NCI-H1436 treated with DMSO at 0.1 percent for 48 hours (cell line): ENCODE results near the gene KIAA1614.

ENCODE experiments used
- DNase-seq: peaks from one replicate; lab custom pipeline; 2025; lab: John Stamatoyannopoulos, UW

The KIAA1614 gene, protein sequence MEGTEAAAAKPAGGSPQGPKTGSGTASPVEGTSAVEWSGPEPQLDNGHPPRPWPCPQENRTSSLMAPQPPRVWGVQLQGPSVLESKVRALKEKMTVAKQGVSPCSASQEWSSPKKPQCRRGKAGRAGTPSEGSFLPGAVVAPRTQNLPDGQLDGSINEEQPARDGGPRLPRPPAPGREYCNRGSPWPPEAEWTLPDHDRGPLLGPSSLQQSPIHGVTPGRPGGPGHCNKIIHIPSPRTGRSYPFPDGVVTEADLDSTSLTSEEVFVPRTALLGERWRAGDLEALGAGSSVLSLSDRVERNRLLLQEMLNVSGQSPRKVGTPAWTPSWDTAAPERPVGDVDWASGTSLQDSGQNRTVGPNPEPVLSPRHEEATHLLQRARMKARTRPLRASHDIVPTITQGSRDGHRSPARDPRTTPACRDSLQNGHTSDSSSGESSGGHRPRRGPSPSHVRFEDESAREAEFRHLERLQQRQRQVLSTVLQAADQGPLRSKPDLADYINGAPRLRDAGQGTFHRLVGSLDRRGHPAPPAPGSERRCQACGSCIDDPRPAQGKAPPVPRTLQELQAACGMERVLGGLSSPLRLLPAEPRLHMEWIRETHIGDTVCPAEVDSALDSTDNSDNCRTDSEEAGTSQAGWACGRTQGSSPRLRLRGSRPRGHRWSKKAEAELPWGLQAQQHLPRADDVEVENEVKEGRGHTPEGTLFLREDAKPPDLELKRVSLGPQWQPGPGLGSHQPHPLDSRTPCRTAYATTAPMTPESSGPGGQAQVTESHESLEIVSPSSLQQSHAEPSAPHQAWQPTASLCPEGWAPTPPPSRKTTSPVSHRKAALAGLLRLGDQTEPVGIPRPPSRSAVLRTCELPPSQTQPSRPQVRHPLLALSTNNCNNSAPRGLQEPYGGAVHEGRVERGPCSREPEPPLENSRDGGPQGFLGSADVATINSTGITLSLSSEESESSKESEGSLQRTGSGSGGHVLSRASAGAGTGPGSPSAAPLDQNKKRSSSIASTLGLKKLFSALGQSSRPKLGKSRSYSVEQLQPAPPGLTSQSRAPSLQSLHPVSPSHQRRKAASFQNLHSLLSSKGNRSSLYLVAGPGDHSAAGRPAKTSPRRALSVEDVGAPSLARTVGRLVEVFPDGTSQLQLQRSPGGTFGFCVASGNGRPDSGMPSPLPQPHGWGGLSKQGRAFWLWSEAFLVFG

DNA sequence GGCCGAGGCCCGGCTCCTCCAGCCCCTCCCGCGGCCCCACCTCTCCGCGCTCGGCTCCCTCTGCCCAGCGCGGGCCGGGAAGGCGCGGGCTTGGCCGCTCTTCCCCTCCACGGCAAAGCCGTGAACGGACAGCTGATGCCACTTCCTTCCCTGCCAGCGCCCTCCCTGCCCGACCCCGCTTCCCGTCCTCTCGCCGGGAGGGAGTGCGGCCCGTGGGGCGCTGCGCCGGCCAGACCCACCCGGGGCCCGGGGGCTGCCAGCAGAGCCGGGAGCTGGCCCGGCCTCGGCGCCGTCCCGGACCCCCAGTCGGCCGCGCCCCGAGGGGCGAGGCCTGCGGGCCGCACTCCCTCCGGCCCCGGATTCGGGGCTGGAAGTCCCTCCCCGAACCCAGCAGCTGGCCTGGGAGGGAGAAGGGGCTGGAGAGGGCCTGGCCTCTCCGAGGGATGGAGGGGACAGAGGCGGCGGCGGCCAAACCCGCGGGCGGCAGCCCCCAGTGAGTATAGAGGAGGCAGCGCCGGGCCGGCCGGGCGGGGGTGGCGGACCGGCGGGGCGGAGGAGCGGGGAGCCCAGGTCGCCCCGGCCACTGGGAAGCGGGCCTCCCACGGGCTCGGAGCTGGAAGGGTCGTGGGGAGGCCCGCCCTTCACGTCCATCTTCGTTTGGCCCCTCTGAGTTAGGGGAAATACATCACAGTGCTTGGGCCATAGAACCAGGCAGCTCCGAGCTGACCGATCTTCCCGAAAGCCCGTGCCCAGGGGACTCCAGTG lies at the start of gene KIAA1614:
Gene KIAA1614 (plus strand): TSS at position 97 of the 765 bp plus-strand sequence. CDS start 347 bp downstream, at position 444.
- DNase-seq: no peak

DNA sequence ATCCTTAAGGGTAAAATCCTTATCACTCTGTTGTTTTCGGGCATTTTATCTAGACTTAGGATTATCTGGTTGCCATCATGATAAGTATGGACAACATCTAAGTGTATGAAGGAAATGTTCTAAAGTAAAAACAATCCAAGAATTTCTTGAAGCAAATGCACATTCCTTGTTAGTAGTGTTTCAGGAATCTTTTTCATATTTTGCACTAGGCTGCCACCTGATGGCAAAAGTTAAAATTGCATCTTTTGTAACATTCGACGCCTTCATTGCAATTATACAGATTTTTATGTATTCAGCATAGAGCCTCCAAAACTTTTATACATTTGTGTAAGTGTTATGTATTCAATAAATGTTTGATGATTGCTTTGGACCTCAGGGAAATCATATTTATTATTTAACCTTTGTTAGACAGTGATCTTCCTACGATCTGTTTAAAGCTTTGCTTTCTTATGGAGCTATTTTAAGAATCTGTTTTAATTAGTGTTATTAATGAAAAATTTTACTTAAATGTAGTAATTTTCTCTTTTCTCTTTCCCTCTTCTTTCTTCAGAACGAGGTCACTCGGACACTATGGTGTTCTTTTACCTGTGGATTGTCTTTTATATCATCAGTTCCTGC lies 49.4 kb upstream of the KIAA1614 start:
- no peak for DNase-seq

DNA sequence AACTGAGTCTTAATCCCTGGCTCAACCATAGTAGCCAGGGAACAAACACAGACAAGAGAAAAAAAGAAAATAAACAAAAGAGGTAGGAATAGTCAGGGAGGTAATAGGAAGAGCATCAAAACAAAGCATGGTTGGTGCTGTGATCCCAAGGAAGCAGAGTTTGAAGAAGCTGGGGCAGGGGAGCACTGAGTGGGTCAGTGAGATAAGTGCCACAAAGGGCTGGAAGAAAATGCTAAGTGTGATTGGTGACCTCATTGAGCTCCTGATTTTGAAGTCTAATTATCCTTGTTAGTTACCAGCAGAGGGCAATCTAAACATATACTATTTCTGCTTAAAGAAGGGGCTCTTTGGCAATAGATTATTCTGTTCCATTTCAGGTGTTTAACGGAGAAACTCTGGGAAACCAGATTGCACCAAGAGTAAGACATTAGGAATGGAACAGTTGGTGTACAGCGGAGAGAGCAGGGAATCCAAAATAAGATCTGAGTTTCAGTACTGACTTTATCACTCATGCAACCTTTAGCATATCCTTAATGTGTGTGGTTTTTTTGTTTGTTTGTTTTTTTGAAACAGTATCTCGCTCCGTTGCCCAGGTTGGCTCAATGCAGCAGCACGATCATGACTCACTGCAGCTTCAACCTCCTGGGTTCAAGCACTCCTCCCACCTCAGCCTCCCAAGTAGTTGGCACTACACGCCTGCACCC lies 30.7 kb upstream of the KIAA1614 start:
- DNase-seq: no peak

DNA sequence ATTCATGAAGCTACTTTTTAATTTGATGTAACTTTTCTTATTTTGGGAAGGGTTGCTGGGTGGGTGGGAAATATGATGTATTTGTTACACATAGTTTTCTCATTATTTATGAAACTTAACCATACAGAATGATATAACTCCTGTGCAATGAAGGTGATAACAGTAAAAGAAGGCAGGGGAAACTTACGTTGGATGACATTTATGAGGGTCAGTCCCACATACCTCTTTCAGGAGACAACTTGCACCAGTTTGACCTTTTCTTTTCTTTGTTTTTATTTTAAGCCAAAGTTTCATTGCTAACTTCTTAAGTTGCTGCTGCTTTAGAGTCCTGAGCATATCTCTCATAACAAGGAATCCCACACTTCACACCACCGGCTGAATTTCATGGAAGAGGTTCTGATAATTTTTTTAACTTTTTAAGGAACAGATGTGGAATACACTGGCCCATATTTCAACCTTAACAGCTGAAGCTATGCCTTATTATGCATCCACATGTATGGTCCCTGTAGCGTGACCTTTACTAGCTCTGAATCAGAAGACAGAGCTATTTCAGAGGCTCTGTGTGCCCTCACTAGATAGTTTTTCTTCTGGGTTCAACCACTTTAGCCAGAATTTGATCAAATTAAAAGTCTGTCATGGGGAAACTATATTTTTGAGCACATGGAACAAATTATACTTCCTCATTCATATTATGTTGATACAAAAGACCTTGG lies 28.0 kb upstream of the KIAA1614 start:
- DNase-seq: no peak

DNA sequence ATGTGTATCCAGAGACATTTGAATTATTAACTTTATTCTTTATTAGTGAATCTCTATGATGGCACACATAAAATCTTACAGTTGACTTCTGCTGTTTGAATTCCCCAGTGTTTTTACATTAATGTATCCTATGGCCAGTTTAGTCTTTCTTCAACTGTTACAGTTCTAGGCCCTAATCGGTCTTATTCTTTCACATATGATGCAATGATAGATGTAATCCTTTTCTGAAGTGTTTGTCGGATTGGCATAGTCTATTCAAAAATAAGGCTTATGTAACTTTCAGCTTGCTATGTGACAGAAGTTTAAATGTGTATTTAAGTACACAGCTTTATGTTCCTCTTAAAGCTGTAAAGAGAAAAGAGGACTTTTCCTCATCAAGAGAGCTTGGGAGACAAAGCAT lies 26.4 kb upstream of the KIAA1614 start:
- no peak for DNase-seq

DNA sequence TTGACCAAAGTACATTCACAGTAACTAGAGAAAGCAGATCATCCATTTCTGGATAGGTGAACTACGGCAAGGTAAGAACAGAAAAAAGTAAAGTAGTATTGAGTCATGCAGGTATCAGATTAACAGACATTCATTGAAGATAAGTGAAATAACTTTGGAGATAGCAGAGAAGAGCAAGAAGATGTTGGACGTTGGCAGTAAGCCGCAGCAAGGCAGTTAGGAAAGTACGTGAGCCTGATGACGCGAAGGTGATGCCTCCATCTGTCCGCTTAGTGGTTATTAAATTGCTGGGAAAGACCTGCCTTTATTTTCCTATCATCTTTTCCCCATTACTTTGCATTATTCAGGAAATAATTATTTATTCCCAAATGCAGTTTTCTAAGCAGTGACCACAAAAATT lies 24.9 kb upstream of the KIAA1614 start:
- DNase-seq: no peak

DNA sequence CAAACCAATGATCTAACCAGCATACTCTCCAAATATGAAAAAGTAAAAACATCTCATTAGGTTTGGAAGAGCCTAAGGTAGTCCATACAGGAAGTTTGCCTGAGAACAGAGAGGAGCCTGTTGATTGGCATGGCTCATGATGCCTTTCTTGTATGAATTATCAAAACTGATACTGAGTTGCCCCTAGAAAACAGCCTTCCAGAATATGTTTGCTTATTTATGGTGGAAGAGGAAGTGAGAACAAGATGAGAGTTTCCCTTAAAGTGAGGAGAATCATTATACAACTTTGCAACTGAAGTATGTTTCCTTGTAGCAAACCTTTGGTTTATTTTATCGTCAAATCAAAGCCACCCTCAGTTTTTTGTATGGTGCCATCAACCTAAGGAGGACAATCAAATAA lies 23.8 kb upstream of the KIAA1614 start:
- no peak for DNase-seq

DNA sequence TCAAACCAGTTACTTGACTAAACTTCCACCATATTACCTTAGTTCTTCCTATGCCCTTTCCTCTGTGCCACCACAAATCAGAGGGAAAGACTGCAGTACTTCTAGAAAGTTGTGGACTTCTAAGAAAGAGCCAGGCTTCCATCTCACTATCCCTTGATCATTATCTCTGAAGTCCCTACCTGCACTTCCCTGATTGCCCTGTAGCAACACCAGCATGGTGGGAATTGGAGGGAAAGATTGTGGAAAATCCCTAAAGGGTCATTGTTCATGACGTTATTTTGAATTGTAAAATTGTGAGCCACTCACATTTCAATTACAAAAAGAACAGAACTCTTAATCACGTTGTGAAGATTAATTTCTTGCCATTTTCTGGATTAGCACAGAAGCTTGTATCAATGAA lies 23.4 kb upstream of the KIAA1614 start:
- DNase-seq: no peak

DNA sequence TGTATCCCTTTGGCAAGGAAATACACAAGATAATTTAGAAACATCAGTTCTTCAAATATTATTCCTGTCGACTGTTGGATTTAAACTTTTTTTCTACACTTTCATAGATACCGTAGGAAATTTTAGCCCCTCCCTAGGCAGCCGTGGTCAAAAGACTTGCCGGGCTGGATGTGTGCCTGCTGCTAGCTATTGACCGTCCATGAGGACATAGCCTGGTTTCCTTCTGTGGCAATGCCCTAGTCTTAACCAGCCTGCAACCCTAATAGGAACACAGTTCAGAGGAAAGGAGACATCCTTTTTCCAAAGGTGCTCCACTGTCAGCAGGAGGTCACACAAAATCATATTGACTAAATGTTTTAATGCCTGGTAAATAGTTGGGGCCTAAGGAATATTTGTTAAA lies 20.4 kb upstream of the KIAA1614 start:
- no peak for DNase-seq

DNA sequence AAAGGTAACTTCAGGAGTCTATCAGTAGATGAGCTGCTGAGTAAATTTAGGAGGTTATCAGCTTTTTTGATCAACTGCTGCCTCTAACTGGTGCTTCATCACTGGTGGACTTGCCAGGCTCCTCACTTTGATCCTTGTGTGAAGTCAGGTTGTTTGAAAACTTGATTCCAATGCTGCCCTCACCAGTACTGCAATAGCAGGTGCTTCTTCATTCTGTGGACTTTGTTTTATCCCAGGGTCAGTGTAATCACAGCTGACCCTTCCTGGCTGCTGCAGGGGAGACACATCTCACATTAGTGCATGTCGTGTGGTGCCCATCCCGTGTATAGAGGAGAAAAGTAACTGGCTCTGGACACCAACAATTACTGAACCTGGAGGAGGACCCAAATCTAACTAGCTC lies 20.0 kb upstream of the KIAA1614 start:
- no peak for DNase-seq

DNA sequence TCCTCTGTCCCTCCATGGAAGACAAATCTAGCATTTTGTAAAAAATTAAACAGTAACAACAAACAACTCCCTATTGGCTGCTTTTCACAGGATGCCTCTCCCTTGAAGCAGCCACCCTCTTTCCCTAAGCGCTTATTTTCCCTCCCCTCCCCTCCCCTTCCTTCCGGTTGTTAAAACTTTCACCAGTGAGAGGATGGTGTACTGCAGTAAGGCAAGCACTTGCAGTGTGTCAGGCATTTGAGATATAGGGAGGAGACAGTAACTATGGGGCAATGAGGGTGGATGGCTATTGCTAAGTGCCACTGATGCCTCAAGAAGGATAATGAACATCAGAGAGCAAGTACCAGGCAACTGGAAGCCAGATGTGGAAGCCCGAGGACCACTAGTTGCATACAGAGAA lies 19.1 kb upstream of the KIAA1614 start:
- no peak for DNase-seq

DNA sequence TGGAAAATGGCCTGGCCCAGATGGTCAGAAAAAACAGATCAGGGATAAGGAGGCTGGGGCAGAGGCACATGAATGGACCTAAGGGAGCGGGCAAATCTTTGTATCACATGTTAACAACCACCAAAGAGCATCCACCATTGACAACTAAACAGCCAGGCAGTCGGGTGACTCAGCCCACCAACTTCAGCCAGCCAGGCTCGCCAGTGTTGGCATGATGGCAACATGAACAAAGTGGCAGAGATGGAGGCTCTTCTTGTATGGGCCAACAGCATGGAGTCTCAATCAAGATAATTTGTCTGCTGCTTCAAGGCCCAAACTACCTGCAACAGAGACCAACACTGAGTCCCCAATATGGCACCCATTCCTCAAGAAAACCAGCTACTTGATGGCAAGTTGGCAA lies 16.5 kb upstream of the KIAA1614 start:
- DNase-seq: no peak

DNA sequence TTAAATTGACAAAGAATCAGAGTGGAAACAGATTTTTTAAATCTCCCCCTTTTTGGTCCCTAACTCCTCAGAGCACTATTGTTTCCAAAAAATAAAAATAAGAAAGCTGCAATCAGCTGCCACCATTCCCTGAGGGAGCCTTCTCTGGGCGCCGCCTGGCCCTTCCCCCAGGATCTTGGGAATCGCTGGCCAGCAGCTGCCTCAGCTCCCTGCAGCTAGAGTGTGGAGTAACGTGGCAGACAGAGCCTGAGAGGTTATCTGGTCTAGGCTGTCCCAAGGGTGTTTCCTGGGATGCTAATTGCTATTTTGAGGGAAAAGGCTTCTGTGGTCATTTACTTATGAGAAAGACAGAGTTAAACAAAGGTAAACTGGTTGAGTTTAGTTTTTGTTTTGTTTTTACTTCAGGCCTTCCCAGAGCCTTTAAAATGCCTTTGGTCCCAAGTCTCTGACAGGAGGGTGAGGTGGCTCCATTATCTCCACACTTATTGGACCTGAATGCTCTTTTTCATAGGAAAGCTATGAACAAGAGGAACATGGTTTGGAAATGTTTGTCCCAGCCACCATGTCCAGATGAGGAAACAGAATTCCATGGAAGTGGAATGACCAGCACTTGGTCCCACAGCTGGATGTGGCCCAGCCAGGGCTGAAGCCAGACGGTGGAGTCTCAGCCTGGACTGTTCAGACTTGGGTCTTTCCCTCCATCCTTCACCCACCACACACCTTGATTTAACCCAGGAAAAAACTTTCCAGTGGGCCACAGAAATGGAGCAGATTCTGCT lies 14.1 kb upstream of the KIAA1614 start:
- DNase-seq: no peak

DNA sequence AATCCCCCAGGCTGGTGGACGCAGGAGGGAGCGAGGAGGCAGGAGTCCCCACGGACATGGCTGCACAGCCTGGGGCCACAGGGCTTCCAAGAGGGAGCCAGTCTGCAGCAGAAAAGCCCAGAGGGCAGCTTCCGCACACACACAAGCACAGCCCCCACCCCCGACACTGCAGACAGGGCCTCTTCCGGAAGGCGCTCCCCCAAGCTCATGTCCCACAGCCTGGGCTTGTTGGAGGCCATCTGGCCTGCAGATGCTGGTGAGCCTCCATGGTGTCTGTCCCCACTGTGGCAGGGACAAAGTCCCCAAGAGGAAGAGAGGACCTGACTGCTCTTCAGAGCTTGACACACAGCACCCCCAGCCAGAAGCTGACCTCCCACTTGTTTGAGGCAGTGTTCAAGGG lies 13.4 kb upstream of the KIAA1614 start:
- no peak for DNase-seq

DNA sequence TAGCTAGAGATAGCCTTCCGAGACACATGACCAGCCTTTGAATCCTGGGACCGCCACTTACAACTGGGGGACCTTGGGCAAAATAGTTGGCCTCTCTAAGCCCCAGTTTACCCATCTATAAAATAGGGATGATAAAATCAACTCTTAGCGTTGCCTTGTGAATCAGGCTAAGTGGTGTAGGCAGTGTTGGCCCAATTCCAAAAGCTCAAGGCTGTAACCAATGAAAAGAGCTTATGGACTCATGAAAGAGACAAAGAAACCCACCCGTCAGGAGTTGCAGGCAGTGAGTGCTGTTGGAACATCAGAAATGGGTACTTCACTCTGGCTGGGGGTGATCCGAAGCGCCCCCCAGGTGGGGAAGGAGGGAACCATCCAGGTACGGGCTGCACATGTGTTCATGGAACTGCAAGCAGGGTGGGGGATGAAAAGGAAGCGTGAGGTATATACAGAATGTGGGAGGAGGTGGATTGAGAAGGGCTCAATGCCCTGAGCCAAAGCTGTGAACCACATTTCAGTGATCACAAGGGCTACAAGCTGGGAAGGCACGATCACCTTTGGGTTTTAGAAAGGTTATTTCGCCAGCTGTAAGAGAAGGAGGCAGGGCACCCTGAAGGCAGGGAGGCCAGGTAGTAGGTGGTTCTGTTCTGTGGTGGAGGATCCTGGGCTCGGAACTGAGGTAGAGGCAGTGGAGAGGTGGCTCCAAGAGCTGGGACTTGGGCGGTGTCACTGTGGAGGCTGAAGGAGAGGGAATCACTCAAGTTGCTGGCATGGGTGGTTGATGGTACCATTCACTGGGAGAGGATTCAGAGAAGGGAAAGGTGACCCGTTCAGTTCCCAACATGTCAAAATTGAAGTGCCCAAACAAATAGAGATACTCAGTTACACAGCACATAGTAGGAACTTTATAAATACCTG lies 11.4 kb upstream of the KIAA1614 start:
- no peak for DNase-seq

DNA sequence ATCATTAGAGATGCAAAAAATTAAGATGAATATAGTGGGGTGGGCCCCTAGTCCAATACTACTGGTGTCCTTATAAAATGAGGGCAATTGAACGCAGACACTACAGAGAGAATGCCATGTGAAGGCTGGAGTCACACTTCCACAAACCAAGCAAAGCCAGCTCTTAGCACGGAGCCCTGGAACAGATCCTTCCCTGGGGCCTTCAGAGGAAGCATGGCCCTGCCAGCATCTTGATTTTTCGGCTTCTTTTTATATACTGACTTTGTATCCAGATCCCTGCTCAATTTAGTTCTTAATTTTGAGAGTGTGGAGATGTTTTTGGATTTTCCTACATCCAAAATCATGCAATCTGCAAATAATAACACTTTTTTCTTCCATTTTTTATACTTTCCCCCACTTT lies 10.2 kb upstream of the KIAA1614 start:
- no peak for DNase-seq

DNA sequence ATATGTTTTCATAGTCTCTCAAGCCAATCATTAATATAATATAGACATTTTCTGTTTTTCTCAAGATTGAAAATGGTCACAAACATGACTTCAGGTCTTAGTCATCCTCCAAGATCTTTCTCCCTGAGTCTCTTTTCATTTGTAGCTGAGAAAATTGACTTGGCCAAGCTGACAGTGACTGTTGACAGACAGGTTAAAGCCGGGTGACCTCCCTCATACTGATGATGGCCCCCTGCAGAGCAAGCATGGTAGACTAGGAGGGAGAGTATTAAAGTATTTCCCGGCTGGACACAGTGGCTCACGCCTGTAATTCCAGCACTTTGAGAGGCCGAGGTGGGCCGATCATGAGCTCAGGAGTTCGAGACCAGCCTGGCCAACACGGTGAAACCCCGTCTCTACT lies 6.8 kb upstream of the KIAA1614 start:
- DNase-seq: no peak

DNA sequence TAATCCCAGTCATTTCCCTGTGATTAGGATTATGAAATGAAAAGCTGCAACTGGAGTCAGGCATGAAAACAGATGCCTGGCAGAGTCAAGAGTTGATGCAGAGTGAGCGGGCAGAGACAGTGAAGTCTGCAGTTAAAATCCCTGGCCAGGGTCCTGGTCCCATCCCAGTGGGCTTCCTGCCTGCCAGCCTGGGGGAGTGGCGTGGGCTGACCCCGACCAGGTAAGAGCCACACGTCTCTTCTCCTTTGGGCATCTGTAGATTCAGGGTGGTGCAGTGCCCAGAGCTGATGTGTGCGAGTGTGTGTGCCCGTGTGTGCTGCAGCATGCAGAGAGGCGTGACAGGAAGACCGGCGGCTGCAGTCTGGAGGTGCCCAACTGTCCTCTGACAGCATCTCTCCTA lies 6.2 kb upstream of the KIAA1614 start:
- DNase-seq: no peak
